COLO668 (cell line): ENCODE measurements around the gene PPTC7.
"Not testable (repeated sequence)": the region's sequence is repeated elsewhere in the genome, so short reads cannot be mapped to it uniquely, and the experiment has no call there.

Experiments
- DNase-seq: peaks from one replicate; lab custom pipeline; 2025; ENCODE audit not compliant: unreplicated experiment; lab: John Stamatoyannopoulos, UW

Gene PPTC7

DNA sequence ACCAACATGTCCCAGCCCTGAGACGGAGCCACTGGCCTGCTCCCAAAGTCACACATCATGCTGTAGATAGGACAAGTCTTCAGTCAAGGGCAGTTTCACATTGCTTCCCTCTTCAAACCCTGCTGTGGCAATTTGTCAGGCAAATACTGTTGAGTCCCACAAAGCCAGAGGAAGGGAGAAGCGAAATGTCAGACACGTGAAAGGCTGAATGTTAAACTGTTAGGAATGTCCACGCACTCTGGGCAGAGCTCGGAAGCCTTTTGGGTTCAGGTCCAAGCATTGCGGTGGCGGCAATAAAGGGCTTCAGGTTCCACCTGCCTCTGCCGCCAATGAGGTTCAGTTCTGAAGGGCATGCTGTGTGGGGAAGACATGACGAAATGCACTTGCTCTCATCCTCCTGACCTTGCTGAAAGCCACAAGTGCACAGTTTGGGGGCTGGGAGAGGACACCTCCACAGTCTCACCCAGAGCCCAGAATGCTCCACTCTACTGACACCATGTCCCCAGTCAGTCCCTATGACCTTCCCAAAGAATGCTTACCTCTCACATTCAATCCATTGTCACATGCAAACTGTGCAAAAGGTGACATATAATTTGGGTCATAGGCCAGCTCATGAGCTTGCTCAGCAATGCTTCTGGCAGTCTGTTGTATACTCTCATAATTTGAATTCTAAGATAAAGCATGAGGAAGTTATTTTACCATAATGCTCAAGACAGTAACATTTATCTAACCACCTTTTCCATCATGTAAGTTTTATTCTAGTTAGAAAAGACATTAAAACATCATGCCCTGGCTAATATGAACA is 45.3 kb downstream of the PPTC7 start:
- DNase-seq, result no peak

GRCh38 chr12:110536834-110537604 is 46.1 kb downstream of the PPTC7 start:
- no peak for DNase-seq

GRCh38 chr12:110534811-110535210 is 48.3 kb downstream of the PPTC7 start:
- DNase-seq, result no peak

GRCh38 chr12:110533607-110534006 is 49.5 kb downstream of the PPTC7 start:
- DNase-seq, result no peak

GRCh38 chr12:110532644-110533043 is 50.5 kb downstream of the PPTC7 start:
- DNase-seq, result no peak

DNA sequence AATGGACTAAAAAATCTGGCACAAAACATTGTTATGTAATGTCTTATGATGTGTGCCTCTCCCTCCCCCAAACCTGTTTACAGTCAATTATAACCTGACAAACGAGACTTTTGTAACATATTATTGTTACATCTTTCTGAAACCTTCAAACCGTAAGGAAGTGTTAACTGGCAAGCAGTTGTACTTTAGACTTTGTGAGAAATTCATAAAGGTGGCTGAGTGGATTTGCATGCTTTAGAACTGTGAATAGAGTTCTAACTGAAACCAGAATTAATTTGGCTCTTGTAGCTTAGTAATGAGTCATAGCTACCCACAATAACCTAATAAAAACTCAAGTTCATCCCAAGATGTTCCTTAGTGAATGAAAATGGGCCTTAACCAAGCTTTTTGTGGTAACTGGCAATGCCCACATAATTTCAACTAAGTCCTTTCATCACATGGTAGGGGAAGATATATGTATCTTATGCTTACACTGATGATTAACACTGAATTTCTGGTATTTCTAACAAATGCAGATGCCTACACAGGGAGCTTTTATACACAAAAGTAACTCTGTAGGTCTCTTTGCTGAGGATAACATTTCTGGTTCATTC is 51.3 kb downstream of the PPTC7 start:
- no peak for DNase-seq

GRCh38 chr12:110530511-110530910 is 52.6 kb downstream of the PPTC7 start:
- DNase-seq, result no peak

DNA sequence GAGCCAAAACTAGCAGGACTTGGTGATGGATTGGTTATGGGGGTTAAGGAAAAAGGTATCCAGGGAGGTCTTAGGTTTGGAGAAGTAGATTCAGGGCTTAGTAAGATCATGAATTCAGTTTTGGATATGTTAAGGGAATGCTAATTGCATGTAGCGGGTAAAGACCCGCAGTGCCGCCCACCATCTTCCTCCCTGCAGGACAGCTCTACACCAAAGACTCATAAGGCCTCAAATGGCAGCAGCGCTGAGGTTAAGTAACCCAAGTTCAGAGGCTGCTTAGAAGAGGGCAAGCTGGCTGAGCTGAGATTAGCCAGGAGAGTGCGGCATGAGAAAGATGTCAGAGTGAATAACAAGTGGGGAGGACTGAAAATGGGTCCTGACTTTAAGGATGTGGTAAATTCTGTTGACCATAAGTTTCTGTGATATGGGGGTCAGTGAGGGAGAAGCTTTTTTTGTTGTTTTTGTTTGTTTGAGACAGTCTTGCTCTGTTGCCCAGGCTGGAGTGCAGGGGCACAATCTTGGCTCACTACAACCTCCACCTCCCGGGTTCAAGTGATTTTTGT is 54.8 kb downstream of the PPTC7 start:
- no peak for DNase-seq

DNA sequence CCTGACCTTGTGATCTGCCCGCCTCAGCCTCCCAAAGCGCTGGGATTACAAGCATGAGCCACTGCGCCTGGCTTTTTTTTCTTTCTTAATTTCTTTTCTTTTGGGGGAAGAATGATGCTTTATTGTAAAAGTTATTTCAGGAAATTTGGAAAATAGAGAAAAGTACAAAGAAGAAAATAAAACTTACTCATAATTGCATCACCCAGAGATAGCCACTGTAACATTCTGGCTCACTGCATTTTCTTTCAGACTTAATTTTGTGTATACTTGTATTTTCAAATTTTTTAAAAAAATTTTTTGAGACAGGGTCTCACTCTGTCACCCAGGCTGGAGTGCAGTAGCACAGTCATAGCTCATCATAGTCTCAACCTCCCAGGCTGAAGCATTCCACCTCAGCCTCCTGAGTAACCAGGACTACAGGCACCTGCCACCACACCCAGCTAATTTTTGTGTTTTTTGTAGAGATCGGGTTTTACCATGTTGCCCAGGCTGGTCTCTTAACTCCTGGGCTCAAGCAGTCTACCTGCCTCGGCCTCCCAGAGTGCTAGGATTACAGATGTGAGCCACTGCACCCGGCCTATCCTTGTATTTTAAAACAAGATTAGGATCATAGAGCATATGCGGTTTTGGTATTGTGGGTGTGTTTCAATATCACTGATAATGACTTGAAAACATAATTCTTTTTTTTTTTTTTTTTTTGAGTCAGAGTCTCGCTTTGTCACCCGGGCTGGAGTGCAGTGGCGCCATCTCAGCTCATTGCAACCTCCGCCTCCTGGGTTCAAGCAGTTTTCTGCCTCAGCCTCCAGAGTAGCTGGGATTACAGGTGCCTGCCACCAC is 62.0 kb downstream of the PPTC7 start:
- not testable (repeated sequence) for DNase-seq

- DNase-seq, result not testable (repeated sequence)
Measured at GRCh38 chr12:110518014-110518413, 65.1 kb downstream of the PPTC7 start.

DNA sequence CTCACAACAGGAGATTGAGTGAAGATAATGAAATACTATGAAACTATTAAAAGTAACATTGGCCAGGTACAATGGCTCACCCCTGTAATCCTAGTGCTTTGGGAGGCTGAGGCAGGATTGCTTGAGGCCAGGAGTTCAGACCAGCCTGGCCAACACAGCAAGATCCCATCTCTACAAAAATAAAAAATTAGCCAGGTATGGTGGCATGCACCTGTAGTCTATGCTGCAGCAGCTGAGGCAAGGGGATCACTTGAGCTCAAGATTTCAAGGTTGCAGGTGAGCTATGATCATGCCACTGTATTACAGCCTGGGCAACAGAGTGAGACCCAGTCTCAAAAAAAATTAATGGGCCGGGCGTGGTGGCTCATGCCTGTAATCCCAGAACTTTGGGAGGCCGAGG is 66.1 kb downstream of the PPTC7 start:
- DNase-seq, result no peak

DNA sequence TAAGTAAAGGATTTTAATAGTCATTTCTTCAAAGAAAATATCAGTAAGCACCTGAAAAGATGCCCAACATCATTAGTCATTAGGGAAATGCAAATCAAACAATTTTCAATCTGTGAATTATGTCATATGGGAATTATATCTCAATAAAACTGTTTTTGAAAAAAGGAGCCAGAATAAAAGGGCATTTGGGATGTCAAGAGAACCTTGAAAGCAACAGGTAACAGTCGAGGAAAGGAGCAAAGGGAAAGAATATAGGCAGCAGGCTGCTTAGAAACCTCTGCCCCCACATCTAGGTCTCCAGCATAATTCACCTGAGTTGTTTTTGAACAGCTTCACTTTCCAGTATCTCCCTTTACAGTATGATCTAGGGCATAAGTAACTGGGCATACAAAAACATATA is 68.8 kb downstream of the PPTC7 start:
- no peak for DNase-seq

- no peak for DNase-seq
Measured at GRCh38 chr12:110513842-110514241, 69.3 kb downstream of the PPTC7 start.

- DNase-seq, result no peak
Measured at GRCh38 chr12:110508071-110508586, 75.0 kb downstream of the PPTC7 start.

- DNase-seq, result no peak
Measured at GRCh38 chr12:110505332-110505731, 77.8 kb downstream of the PPTC7 start.

DNA sequence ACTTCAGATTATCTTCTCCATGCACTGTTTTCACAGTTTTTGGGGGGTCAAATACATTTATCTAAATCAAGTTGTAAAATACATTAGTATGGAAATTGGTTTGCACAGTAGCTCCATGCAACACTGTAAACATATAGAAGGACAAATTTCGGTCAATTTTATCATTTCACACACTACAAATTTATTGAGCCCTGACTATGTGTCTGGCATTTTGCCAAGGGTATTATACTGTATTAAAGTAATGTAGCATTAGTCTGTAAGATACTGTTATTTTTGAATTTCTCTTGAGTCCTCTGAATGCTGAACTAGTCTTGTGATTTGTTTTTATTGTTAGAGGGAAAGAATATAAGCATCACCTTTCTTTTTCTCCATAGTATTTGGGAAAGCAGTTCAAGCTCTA is 79.7 kb downstream of the PPTC7 start:
- DNase-seq, result no peak

- DNase-seq, result peak; percentile 99
Measured at GRCh38 chr12:110501752-110502738, 81.1 kb downstream of the PPTC7 start, which contains the start of the genes RAD9B and VPS29. Gene RAD9B (plus strand): TSS chr12:110502331. CDS start chr12:110502338, 7 bp downstream. Gene VPS29 (minus strand): TSS chr12:110502111. CDS start chr12:110502051, 60 bp downstream.

DNA sequence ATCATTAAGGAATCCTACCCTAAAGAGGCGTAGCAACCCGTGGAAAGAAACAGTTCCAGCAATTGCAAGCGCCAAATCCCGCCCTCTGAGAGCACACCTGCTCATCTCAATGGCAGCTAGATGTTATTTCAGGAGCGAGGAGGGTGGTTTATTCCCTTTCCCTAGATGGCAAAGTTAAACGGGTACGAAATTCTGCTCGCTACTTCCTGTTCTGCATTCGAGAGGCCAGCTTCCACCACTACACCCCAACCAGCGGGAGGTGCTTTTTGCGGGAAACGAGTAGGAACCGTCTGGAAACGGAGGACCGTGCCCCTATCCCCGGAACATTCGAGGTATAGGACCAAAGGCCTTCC is 81.7 kb downstream of the PPTC7 start:
- DNase-seq, result peak; percentile 75
